Transverse colon (tissue), 4 donors: Measurements from ENCODE around the gene RABGAP1L. TPM values are rescaled to one million over a fixed set of nuclear protein-coding genes. Genes with fewer than 3 reads are reported as not detected.

Experiments used
- DNase-seq: peaks from one replicate; pipeline ENCODE4 v3.0.0-alpha.2; 2019
- H3K27ac ChIP-seq, 4 donors: fragments of 200-600 bp; sonication (generic); 2 replicates each; pipeline ENCODE4 v1.5.1; 2016 to 2018; ENCODE audit warnings: inconsistent platforms in 4 of 4
- H3K27me3 ChIP-seq: fragments of 200-600 bp; sonication (generic); 2 replicates; pipeline ENCODE4 v1.5.1; 2017; ENCODE audit warnings: inconsistent platforms
- H3K36me3 ChIP-seq, 4 donors: fragments of 200-600 bp; sonication (generic); 2 replicates each; pipeline ENCODE4 v1.5.1; 2017 to 2019; ENCODE audit warnings: inconsistent platforms in 4 of 4
- H3K4me1 ChIP-seq, 4 donors: fragments of 200-600 bp; sonication (generic); 2 replicates each; pipeline ENCODE4 v1.5.1; 2017 to 2020; ENCODE audit warnings: inconsistent platforms in 4 of 4
- H3K4me3 ChIP-seq, 4 donors: fragments of 200-600 bp; sonication (generic); 1 replicate in 1 of 4; 2 replicates in 3 of 4; pipeline versions ENCODE4 v1.5.1 to v1.6.1; 2017 to 2019; ENCODE audit warnings: inconsistent platforms in 4 of 4
- H3K9me3 ChIP-seq, 2 donors: fragments of 200-600 bp; sonication (generic); 2 replicates each; pipeline ENCODE4 v1.5.1; 2017 to 2019; ENCODE audit warnings: inconsistent platforms in 2 of 2
- CTCF ChIP-seq, 5 experiments: fragments of 200-600 bp in 3 of 5; fragments of 450-650 bp in 2 of 5; sonication (generic) in 3 of 5; IDR thresholded peaks; 1 replicate in 2 of 5; 2 replicates in 3 of 5; pipeline ENCODE4 v1.5.1; 2016 to 2017; ENCODE audit warnings: antibody characterized with exemption in 5 of 5, inconsistent platforms in 3 of 5, mild to moderate bottlenecking in 2 of 5, moderate library complexity in 1 of 5
- EP300 ChIP-seq: sonication (generic); formaldehyde crosslinking; IDR thresholded peaks from one replicate; pipeline ENCODE4 v1.6.1; 2017; ENCODE audit warnings: antibody characterized with exemption, low read depth
- POLR2A ChIP-seq: fragments of 450-650 bp; IDR thresholded peaks from one replicate; pipeline ENCODE4 v1.6.1; 2016; ENCODE audit warnings: antibody characterized with exemption, mild to moderate bottlenecking, moderate library complexity
- POLR2AphosphoS5 ChIP-seq, 3 donors: sonication (generic); formaldehyde crosslinking; IDR thresholded peaks; one replicate each; pipeline ENCODE4 v1.6.1; 2016; ENCODE audit warnings: antibody characterized with exemption in 3 of 3
- WGBS, 2 donors: methylation state at CpG; one replicate each; pipeline ENCODE4 v1.1.5; 2018; ENCODE audit warnings: low coverage in 1 of 2; 5-methylcytosine and 5-hydroxymethylcytosine counted together
- in situ Hi-C, 4 donors: fragments of 200-750 bp; cut with MboI; loops; one replicate each; pipeline versions ENCODE4 v1.15.0 to v1.15.1; 2017; ENCODE audit warnings: low sequenced_read_pairs in 3 of 4, low pct_ligation_motif_present in 1 of 4, low pct_unique_long_range_greater_than_20kb in 1 of 4
- intact Hi-C: fragments of 100-400 bp; cut with DNase I; formaldehyde crosslinking; loops from one replicate; pipeline ENCODE4 v1.15.1; 2023; ENCODE audit warnings: low total_unique reads
- total RNA-seq, 4 donors: library from RNA; depleted of rRNA; stranded (reverse); fragments of >200 nt; gene quantifications; one replicate each; pipeline ENCODE4 v1.1.0, GENCODE V29; 2016

The RABGAP1L gene
- total RNA-seq, 4 donors from 2014 or later, result 68.9 to 127 (median 99.9) TPM

GRCh38 chr1:174276087-174276486, 116.8 kb downstream of the RABGAP1L start:
- no peak overlapping the region for H3K27ac ChIP-seq
- H3K9me3 ChIP-seq, result no peaks in the 10 kb centered on the region
- no peak for DNase-seq
- in situ Hi-C loops, result no loop called here
- no peak overlapping the region for H3K4me3 ChIP-seq
- H3K36me3 ChIP-seq, result peaks cover 0 to 6% (median 2%) of the 10 kb centered on the region in 4 donors
- intact Hi-C loops, result no loop called here
- H3K27me3 ChIP-seq, result no peaks in the 10 kb centered on the region
- H3K4me1 ChIP-seq, result no peaks in the 10 kb centered on the region
- WGBS, 2 donors, result 84 to 89% methylated on average over 1 of the region's 1 CpG
- TF ChIP-seq CTCF (IDR thresholded peaks at IDR 0.05), result no peak
- no peak for TF ChIP-seq POLR2AphosphoS5 (IDR thresholded peaks at IDR 0.05)
- no peak for TF ChIP-seq POLR2A
- TF ChIP-seq EP300, result no peak

GRCh38 chr1:174284052-174284451, 124.7 kb downstream of the RABGAP1L start:
- no peak overlapping the region for H3K27ac ChIP-seq
- peaks cover 0 to 3% of the 10 kb centered on the region in 2 donors for H3K9me3 ChIP-seq
- in situ Hi-C loops, result no loop called here
- no peaks in the 10 kb centered on the region for H3K27me3 ChIP-seq
- no peak overlapping the region for H3K4me3 ChIP-seq
- H3K36me3 ChIP-seq, result peaks cover 0 to 17% (median 4%) of the 10 kb centered on the region in 4 donors
- DNase-seq, result no peak
- TF ChIP-seq POLR2AphosphoS5 (IDR thresholded peaks at IDR 0.05) (no peak), EP300 (no peak), CTCF (IDR thresholded peaks at IDR 0.05) (no peak)
- H3K4me1 ChIP-seq, result no peaks in the 10 kb centered on the region
- intact Hi-C loops, result no loop called here
- WGBS, 2 donors, result 89 to 97% methylated on average over 2 of the region's 2 CpGs

- no peak overlapping the region for H3K27ac ChIP-seq
- in situ Hi-C loops, result no loop called here
- TF ChIP-seq EP300 (no peak), POLR2A (no peak), POLR2AphosphoS5 (IDR thresholded peaks at IDR 0.05) (no peak), CTCF (IDR thresholded peaks at IDR 0.05) (no peak)
- H3K4me1 ChIP-seq, result no peaks in the 10 kb centered on the region
- no peaks in the 10 kb centered on the region for H3K27me3 ChIP-seq
- 100% methylated on average over 1 of the region's 1 CpG for WGBS, 2 donors
- intact Hi-C loops, result no loop called here
- H3K4me3 ChIP-seq, result no peak overlapping the region
- peaks cover 0 to 4% of the 10 kb centered on the region in 2 donors for H3K9me3 ChIP-seq
- DNase-seq, result no peak
- peaks cover 0 to 21% (median 3%) of the 10 kb centered on the region in 4 donors for H3K36me3 ChIP-seq
Measured at GRCh38 chr1:174286042-174286441, 126.7 kb downstream of the RABGAP1L start.

- peaks cover 0 to 4% of the 10 kb centered on the region in 2 donors for H3K9me3 ChIP-seq
- intact Hi-C loops, result no loop called here
- no peak for DNase-seq
- H3K27me3 ChIP-seq, result no peaks in the 10 kb centered on the region
- peaks cover 0 to 29% (median 2%) of the 10 kb centered on the region in 4 donors for H3K36me3 ChIP-seq
- in situ Hi-C loops, result no loop called here
- no peaks in the 10 kb centered on the region for H3K4me1 ChIP-seq
- 63% methylated on average over 2 of the region's 2 CpGs; no CpG with 5 or more reads in 1 of the 2 donors for WGBS, 2 donors
- TF ChIP-seq EP300 (no peak), POLR2AphosphoS5 (IDR thresholded peaks at IDR 0.05) (no peak), CTCF (IDR thresholded peaks at IDR 0.05) (no peak), POLR2A (no peak)
- no peak overlapping the region for H3K4me3 ChIP-seq
- no peak overlapping the region for H3K27ac ChIP-seq
Measured at GRCh38 chr1:174289644-174290310, 130.5 kb downstream of the RABGAP1L start.
